ENCODE measurements around the gene ANXA6.

- TF ChIP-seq CTCF (IDR thresholded peaks at IDR 0.05; ENCODE audit: low read depth, low read length) (no peak), EZH2phosphoT487 (IDR thresholded peaks at IDR 0.05; ENCODE audit: low read depth) (no peak)
Observed at GRCh38 chr5:151092762-151093161, 64.8 kb downstream of the ANXA6 start.

Data from OCI-LY3 (cell line).